ENCODE measurements around the gene BABAM2. TPM values are rescaled to one million over a fixed set of nuclear protein-coding genes. Genes with fewer than 3 reads are reported as not detected.

The BABAM2 gene
- total and polyA plus RNA-seq, 9 of the 15 experiments (the other 6 are each of a cell fraction or from before 2014, with no cell fraction given): 10.9 to 37.4 (median 25.6) TPM

- TF ChIP-seq CREBBP (IDR thresholded peaks at IDR 0.05; ENCODE audit: low read depth, low read length): no peak
- TF ChIP-seq TCF15 (CRISPR knock-in tag; IDR thresholded peaks at IDR 0.05): no peak
- TF ChIP-seq E2F8 (IDR thresholded peaks at IDR 0.05; ENCODE audit: low read depth, partially characterized antibody): no peak
- peak; percentile 76 for TF ChIP-seq SUPT5H (IDR thresholded peaks at IDR 0.05)
- peak; percentile 91 for TF ChIP-seq SPI1 (IDR thresholded peaks at IDR 0.05; ENCODE audit: borderline replicate concordance, low read depth, low read length)
- TF ChIP-seq DLX4 (CRISPR knock-in tag; IDR thresholded peaks at IDR 0.05): no peak
- no peak for TF ChIP-seq FOXJ2 (tag; IDR thresholded peaks at IDR 0.05)
- TF ChIP-seq POLR2B (IDR thresholded peaks at IDR 0.05; ENCODE audit: low read depth, partially characterized antibody): peak; percentile 73
- TF ChIP-seq NEUROD1 (IDR thresholded peaks at IDR 0.05; ENCODE audit: borderline replicate concordance, low read depth, low read length, partially characterized antibody): no peak
- no peak for TF ChIP-seq SREBF2 (CRISPR knock-in tag; IDR thresholded peaks at IDR 0.05)
- TF ChIP-seq THRB (CRISPR knock-in tag; conservative IDR thresholded peaks at IDR 0.05): no peak; the same call in 1 of the 2 replicates
These were observed 476.2 kb downstream of the BABAM2 start (continued) for GRCh38 chr2:28366496-28367282.
